GM12801 (cell line): ENCODE measurements around the gene POU3F3.

Experiments
- CTCF ChIP-seq: IDR thresholded peaks from one replicate; pipeline ENCODE4 v1.5.1; 2011; ENCODE audit warnings: control low read depth; ENCODE audit not compliant: insufficient read length; ENCODE audit errors: extremely low read depth

Gene POU3F3

GRCh38 chr2:104889291-104889959 is 35.5 kb downstream of the POU3F3 start:
- no peak for TF ChIP-seq CTCF

- no peak for TF ChIP-seq CTCF
Observed at GRCh38 chr2:104889960-104890684, 36.2 kb downstream of the POU3F3 start.

- no peak for TF ChIP-seq CTCF
Observed at GRCh38 chr2:104890685-104891069, 36.8 kb downstream of the POU3F3 start.

GRCh38 chr2:104891145-104891544 is 37.2 kb downstream of the POU3F3 start:
- TF ChIP-seq CTCF: no peak

GRCh38 chr2:104896446-104896845 is 42.5 kb downstream of the POU3F3 start:
- no peak for TF ChIP-seq CTCF

GRCh38 chr2:104897515-104898184 is 43.7 kb downstream of the POU3F3 start:
- no peak for TF ChIP-seq CTCF

GRCh38 chr2:104900608-104901007 is 46.7 kb downstream of the POU3F3 start:
- TF ChIP-seq CTCF: no peak
